Suprapubic skin (tissue), 4 donors: ENCODE measurements around the gene SLC16A12.

Experiments
- CTCF ChIP-seq, 2 donors: fragments of 200-600 bp in 1 of 2; fragments of 450-650 bp in 1 of 2; sonication (generic) in 1 of 2; IDR thresholded peaks; one replicate each; pipeline ENCODE4 v1.5.1; 2016 to 2019; ENCODE audit warnings: antibody characterized with exemption in 2 of 2, mild to moderate bottlenecking in 1 of 2, moderate library complexity in 1 of 2
- POLR2A ChIP-seq, 2 donors: fragments of 450-650 bp; IDR thresholded peaks; one replicate each; pipeline ENCODE4 v1.6.1; 2017; ENCODE audit warnings: antibody characterized with exemption in 2 of 2, mild to moderate bottlenecking in 2 of 2, moderate library complexity in 2 of 2
- POLR2AphosphoS5 ChIP-seq, 3 donors: sonication (generic); formaldehyde crosslinking; IDR thresholded peaks; one replicate each; pipeline ENCODE4 v1.6.1; 2017; ENCODE audit warnings: antibody characterized with exemption in 3 of 3

DNA sequence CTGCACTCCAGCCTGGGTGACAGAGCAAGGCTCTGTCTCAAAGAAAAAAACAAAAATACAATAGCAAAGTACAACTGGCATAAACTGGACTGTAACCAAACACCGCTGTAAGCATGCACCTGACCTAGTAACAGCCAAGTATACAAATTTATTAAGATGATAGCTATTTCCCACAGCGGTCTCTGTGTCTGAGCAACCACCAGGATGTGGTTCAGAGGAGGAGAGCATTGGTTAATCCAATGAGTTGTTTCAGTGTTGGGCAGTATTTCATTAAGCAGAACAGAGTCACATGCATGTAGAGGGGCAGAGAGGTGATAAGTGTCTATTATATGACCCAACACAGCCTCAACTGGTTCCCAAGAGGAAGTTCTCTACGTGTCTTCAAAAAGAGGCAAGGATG is 4.0 kb downstream of the SLC16A12 start:
- no peak for TF ChIP-seq POLR2AphosphoS5 (IDR thresholded peaks at IDR 0.05)
- no peak for TF ChIP-seq POLR2A (IDR thresholded peaks at IDR 0.05)
- no peak for TF ChIP-seq CTCF (IDR thresholded peaks at IDR 0.05)
